ENCODE data around the gene HOXD1.
A peak's percentile ranks its signal among the peaks of the same experiment; 100 is the strongest.

The HOXD1 gene

DNA sequence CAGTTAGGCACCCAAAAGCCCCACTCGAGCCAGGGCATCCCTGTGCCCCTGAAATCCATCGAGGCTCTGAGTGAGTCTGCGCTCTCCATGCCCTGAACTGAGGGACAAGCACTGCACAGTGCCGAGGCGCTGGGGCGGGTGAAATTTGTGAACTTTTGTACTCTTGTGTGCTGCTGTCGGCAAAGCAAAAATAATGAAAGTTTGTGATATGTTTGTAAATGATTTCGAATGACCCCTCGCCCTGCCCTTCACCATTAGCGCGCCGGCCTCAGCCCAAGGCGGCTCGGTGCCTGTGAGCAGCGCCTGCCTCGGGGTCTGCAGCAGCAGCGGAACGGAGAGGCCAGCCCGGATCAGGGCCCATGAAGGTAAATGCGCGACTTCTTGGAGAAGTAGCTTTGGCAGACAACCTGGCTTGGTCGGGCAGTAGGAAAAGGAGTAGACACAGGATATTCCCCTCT, 39.0 kb upstream of the HOXD1 start:
- DNase-seq (ENCODE audit: low spot score), result no peak
- Histone ChIP-seq H3K4me3 (no peak overlapping the region), H3K27ac (no peak overlapping the region)
- TF ChIP-seq CTCF (IDR thresholded peaks at IDR 0.05), result no peak

DNA sequence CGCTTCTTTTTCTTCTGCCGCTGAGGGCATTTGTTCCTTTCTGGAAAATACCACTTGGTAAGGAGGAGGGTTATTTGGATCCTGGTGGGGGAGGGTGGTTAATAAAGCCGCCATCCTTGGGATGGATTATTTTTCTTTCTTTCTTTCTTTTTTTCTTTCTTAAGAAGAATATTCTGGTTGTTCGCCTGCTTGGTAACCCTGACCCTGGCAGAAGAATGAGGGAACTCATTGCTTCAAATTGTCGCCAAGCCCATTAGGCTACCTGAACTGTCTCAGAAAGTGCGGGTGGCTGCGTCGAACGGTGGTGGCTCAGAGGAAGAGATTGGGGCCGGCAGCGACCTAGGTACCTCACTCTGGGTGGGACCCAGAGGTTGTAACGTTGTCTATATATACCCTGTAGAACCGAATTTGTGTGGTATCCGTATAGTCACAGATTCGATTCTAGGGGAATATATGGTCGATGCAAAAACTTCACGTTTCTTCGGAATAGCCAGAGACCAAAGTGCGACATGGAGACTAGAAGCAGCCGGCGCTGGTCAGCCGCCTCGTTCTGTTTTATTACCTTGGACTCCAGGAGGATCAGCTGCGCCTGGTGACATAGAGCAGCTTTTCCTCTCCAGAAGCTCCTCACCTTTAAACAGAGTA, 38.4 kb upstream of the HOXD1 start:
- DNase-seq (ENCODE audit: low spot score), result no peak
- no peak overlapping the region for H3K27ac ChIP-seq
- no peak for TF ChIP-seq CTCF (IDR thresholded peaks at IDR 0.05)
- no peak overlapping the region for H3K4me3 ChIP-seq

DNA sequence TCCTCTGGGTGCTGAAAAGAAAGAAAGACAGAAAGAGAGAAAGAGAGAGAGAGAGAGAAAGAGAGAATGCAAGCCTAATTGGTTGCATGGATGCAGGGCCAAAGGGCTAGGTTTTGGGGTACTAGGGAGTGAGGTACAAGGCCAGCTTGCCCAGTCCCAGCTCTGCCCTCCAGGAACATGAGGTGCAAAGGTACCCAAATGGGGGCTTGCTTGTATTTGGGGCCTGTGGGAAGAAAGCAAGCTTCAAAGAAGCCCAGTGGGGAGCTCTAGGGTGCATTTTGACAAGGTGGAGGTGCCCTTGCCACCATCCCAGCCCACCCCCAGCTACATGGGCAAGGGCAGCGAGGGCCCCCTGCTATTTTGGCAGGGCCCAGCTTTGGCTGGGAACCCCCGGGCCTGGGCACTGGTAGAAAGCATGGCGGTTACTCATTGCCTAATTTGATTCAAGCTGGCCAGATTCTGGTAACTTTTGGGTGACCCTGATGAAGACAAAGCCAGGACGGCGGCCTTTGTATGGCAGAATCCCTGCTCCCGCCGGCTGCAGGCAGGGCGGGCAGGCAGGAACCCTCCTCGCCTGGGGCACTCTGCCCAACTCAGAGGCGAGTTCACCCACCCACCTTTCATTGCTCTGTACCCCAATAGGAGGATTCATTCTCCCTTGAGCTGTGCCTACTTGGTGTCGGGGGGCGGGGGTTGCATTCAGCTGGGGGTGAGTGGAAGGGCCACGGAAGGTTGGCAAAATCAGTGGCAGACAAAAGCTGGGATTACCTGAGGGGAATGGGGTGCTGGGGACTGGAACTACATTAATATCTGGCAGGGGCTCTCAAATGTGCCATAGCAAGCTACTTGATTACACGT, 37.7 kb upstream of the HOXD1 start:
- TF ChIP-seq CTCF (IDR thresholded peaks at IDR 0.05), result no peak
- Histone ChIP-seq H3K4me3 (no peak overlapping the region), H3K27ac (no peak overlapping the region)
- DNase-seq (ENCODE audit: low spot score), result no peak

DNA sequence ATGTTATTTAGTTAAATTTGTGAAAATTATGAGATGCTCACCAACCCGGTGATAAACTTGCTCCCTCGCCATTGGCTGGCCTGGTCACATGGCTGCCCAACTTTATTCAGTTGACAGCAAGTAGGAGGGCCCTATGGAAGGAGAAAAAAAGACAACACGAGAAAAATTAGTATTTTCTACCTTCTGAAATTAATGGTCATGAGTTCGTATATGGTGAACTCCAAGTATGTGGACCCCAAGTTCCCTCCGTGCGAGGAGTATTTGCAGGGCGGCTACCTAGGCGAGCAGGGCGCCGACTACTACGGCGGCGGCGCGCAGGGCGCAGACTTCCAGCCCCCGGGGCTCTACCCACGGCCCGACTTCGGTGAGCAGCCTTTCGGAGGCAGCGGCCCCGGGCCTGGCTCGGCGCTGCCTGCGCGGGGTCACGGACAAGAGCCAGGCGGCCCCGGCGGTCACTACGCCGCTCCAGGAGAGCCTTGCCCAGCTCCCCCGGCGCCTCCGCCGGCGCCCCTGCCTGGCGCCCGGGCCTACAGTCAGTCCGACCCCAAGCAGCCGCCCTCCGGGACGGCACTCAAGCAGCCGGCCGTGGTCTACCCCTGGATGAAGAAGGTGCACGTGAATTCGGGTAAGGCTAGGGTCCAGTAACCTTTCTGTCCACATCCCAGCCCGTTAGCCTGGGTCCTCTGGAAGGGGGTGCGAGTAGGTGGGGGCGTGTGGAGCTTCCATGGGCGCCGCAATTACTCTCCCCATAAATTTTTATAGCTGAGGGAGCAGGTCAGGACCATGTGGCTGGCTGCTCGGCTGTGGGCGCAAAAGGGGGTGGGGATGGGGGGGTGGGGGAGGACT, 36.8 kb upstream of the HOXD1 start, which contains the start of gene HOXD4:
TSS of gene HOXD4 (plus strand) at position 109 of the 846 bp plus-strand sequence. CDS start at position 193, 84 bp downstream.
- TF ChIP-seq CTCF (IDR thresholded peaks at IDR 0.05), result no peak
- Histone ChIP-seq H3K27ac (no peak within 1 kb of the TSS), H3K4me3 (peak within 1 kb of the TSS; percentile 10)
- no peak for DNase-seq (ENCODE audit: low spot score)

DNA sequence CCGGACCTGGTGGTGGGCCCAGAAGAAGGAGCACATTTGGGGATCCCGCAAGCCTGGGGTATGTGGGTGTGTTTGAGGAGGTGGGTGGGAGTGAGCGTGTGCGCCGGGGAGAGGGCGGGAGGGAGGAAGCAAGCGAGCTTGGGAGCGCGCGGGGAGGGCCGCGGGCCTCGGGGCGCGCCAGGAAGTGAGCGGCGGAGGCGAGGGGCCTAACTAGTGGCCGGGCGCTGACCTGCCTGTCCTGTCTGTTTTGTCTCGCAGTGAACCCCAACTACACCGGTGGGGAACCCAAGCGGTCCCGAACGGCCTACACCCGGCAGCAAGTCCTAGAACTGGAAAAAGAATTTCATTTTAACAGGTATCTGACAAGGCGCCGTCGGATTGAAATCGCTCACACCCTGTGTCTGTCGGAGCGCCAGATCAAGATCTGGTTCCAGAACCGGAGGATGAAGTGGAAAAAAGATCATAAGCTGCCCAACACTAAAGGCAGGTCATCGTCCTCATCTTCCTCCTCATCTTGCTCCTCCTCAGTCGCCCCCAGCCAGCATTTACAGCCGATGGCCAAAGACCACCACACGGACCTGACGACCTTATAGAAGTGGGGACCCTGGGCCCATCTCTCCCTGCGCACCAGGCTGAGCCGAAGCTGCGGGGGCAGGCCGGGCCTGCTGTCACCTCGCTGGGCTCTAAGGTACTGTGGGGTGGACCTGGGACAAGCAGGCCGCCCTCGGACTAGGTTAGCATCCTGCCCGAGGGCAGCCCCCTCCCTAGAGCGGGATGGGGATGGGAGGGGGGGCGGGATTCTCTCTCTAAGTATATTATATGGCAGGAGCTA, 35.9 kb upstream of the HOXD1 start:
- Histone ChIP-seq H3K4me3 (no peak overlapping the region), H3K27ac (no peak overlapping the region)
- DNase-seq (ENCODE audit: low spot score), result no peak
- no peak for TF ChIP-seq CTCF (IDR thresholded peaks at IDR 0.05)

DNA sequence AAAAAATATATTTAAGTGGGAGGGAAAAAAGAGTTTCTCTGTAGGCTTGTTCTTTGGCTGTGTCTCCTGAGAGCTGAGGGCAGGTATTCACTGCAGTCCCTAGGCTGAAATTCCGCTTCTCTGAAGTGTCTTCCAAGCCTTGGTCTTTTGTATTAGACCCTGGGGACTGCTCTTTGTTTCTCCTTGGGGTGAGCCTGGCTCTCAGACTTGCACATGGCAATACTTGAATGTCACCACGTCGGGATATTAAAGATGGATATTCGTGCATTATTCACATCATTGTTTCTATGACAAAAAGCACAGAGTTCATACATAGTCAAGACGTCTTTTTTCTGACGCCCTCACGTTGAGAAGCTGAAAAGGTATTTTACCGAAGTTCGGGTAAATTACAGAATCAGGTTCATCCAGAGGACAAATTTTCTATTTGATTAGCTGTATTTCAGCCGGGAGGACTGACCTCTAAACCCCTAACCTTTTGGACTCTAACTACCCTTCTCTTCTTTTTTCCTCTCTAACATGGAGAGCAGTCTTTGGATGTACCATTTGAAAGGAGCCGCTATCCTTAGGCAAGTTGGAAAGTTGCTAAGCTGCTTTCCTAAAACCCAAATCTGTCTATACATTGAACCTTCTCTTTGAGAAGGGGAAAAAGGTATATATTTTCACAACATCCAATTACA, 33.8 kb upstream of the HOXD1 start:
- DNase-seq (ENCODE audit: low spot score), result no peak

More for the DNA sequence above, 33.8 kb upstream of the HOXD1 start:
- TF ChIP-seq CTCF (IDR thresholded peaks at IDR 0.05), result no peak
- no peak overlapping the region for H3K4me3 ChIP-seq
- no peak overlapping the region for H3K27ac ChIP-seq

All from coronary artery (tissue), 2 donors.